HEK293 (cell line): ENCODE results near the gene RBFOX2.
A peak's percentile ranks its signal among the peaks of the same experiment; 100 is the strongest.

Experiments used
- BCL11B ChIP-seq: fragments of 450-650 bp; formaldehyde crosslinking; IDR thresholded peaks from 2 replicates; pipeline ENCODE4 v1.5.1; 2016; ENCODE audit warnings: low read depth, missing biosample characterization, missing genetic modification characterization
- KLF9 ChIP-seq: fragments of 450-650 bp; formaldehyde crosslinking; IDR thresholded peaks from 2 replicates; pipeline ENCODE4 v1.5.1; 2016; ENCODE audit warnings: missing biosample characterization, missing genetic modification characterization, low read depth
- OVOL3 ChIP-seq: fragments of 450-650 bp; formaldehyde crosslinking; IDR thresholded peaks from 2 replicates; pipeline ENCODE4 v1.5.1; 2016; ENCODE audit warnings: missing biosample characterization, missing genetic modification characterization
- RBAK ChIP-seq: fragments of 450-650 bp; formaldehyde crosslinking; IDR thresholded peaks from 2 replicates; pipeline ENCODE4 v1.5.1; 2016; ENCODE audit warnings: missing biosample characterization, missing genetic modification characterization
- SALL2 ChIP-seq: fragments of 450-650 bp; formaldehyde crosslinking; IDR thresholded peaks from 2 replicates; pipeline ENCODE4 v1.5.0; 2017; ENCODE audit warnings: missing biosample characterization, mild to moderate bottlenecking, missing genetic modification characterization, borderline replicate concordance
- SCRT1 ChIP-seq: fragments of 450-650 bp; formaldehyde crosslinking; IDR thresholded peaks from 2 replicates; pipeline ENCODE4 v1.5.1; 2016; ENCODE audit warnings: missing biosample characterization, missing genetic modification characterization, borderline replicate concordance
- ZEB2 ChIP-seq: fragments of 450-650 bp; formaldehyde crosslinking; IDR thresholded peaks from 2 replicates; pipeline ENCODE4 v1.5.1; 2016; ENCODE audit warnings: missing biosample characterization, missing genetic modification characterization
- ZFP3 ChIP-seq: fragments of 450-650 bp; formaldehyde crosslinking; IDR thresholded peaks from 2 replicates; pipeline ENCODE4 v1.5.1; 2016; ENCODE audit warnings: low read depth, missing biosample characterization, missing genetic modification characterization
- ZFP69B ChIP-seq: fragments of 450-650 bp; formaldehyde crosslinking; IDR thresholded peaks from 2 replicates; pipeline ENCODE4 v1.5.1; 2016; ENCODE audit warnings: missing biosample characterization, missing genetic modification characterization
- ZNF132 ChIP-seq: fragments of 450-650 bp; formaldehyde crosslinking; IDR thresholded peaks from 2 replicates; pipeline ENCODE4 v1.5.1; 2017; ENCODE audit warnings: missing biosample characterization, missing genetic modification characterization, borderline replicate concordance
- ZNF138 ChIP-seq: fragments of 450-650 bp; formaldehyde crosslinking; IDR thresholded peaks from 2 replicates; pipeline ENCODE4 v1.5.1; 2016; ENCODE audit warnings: missing biosample characterization, missing genetic modification characterization, borderline replicate concordance
- ZNF16 ChIP-seq: fragments of 450-650 bp; formaldehyde crosslinking; IDR thresholded peaks from 2 replicates; pipeline ENCODE4 v1.5.1; 2016; ENCODE audit warnings: low read depth, missing biosample characterization, missing genetic modification characterization
- ZNF184 ChIP-seq: fragments of 450-650 bp; IDR thresholded peaks from 2 replicates; pipeline ENCODE4 v1.5.1; 2018; ENCODE audit warnings: missing biosample characterization, mild to moderate bottlenecking, missing genetic modification characterization
- ZNF221 ChIP-seq: fragments of 450-650 bp; formaldehyde crosslinking; IDR thresholded peaks from 2 replicates; pipeline ENCODE4 v1.5.1; 2017; ENCODE audit warnings: missing biosample characterization, missing genetic modification characterization, borderline replicate concordance
- ZNF23 ChIP-seq: fragments of 450-650 bp; formaldehyde crosslinking; IDR thresholded peaks from 2 replicates; pipeline ENCODE4 v1.5.1; 2016; ENCODE audit warnings: missing biosample characterization, missing genetic modification characterization, borderline replicate concordance
- ZNF239 ChIP-seq: fragments of 450-650 bp; formaldehyde crosslinking; IDR thresholded peaks from 2 replicates; pipeline ENCODE4 v1.5.1; 2016; ENCODE audit warnings: missing biosample characterization, missing genetic modification characterization
- ZNF24 ChIP-seq: fragments of 450-650 bp; formaldehyde crosslinking; IDR thresholded peaks from 2 replicates; pipeline ENCODE4 v1.5.1; 2016; ENCODE audit warnings: missing biosample characterization, missing genetic modification characterization
- ZNF248 ChIP-seq: fragments of 450-650 bp; formaldehyde crosslinking; IDR thresholded peaks from 2 replicates; pipeline ENCODE4 v1.5.1; 2017; ENCODE audit warnings: missing biosample characterization, missing genetic modification characterization
- ZNF354C ChIP-seq: fragments of 450-650 bp; formaldehyde crosslinking; IDR thresholded peaks from 2 replicates; pipeline ENCODE4 v1.5.1; 2016; ENCODE audit warnings: missing biosample characterization, missing genetic modification characterization, low read depth, borderline replicate concordance
- ZNF48 ChIP-seq: fragments of 450-650 bp; formaldehyde crosslinking; IDR thresholded peaks from 2 replicates; pipeline ENCODE4 v1.5.1; 2016; ENCODE audit warnings: missing biosample characterization, missing genetic modification characterization
- ZNF521 ChIP-seq: fragments of 450-650 bp; formaldehyde crosslinking; IDR thresholded peaks from 2 replicates; pipeline ENCODE4 v1.5.1; 2017; ENCODE audit warnings: missing biosample characterization, mild to moderate bottlenecking, missing genetic modification characterization
- ZNF610 ChIP-seq: fragments of 450-650 bp; formaldehyde crosslinking; IDR thresholded peaks from 2 replicates; pipeline ENCODE4 v1.5.1; 2016; ENCODE audit warnings: missing biosample characterization, missing genetic modification characterization, borderline replicate concordance
- ZNF623 ChIP-seq: fragments of 450-650 bp; formaldehyde crosslinking; IDR thresholded peaks from 2 replicates; pipeline ENCODE4 v1.5.1; 2016; ENCODE audit warnings: missing biosample characterization, missing genetic modification characterization
- ZNF777 ChIP-seq: fragments of 450-650 bp; formaldehyde crosslinking; IDR thresholded peaks from 2 replicates; pipeline ENCODE4 v1.5.1; 2017; ENCODE audit warnings: missing biosample characterization, missing genetic modification characterization, borderline replicate concordance
- ZNF785 ChIP-seq: fragments of 450-650 bp; formaldehyde crosslinking; IDR thresholded peaks from 2 replicates; pipeline ENCODE4 v1.5.1; 2016; ENCODE audit warnings: missing biosample characterization, missing genetic modification characterization
- TF ChIP-seq, protein P1 (sequence below): IDR thresholded peaks from 2 replicates; pipeline ENCODE4 v1.6.1; 2011; ENCODE audit warnings: mild to moderate bottlenecking, low read depth, low read length, borderline replicate concordance
- TF ChIP-seq, protein P2 (sequence below): fragments of 450-650 bp; formaldehyde crosslinking; IDR thresholded peaks from 2 replicates; pipeline ENCODE4 v1.5.1; 2016; ENCODE audit warnings: missing biosample characterization, missing genetic modification characterization
- TF ChIP-seq, protein P3 (sequence below): fragments of 450-650 bp; formaldehyde crosslinking; IDR thresholded peaks from 2 replicates; pipeline ENCODE4 v1.5.1; 2016; ENCODE audit warnings: missing biosample characterization, missing genetic modification characterization
- TF ChIP-seq, protein P4 (sequence below): fragments of 450-650 bp; formaldehyde crosslinking; IDR thresholded peaks from 2 replicates; pipeline ENCODE4 v1.5.0; 2017; ENCODE audit warnings: missing biosample characterization, missing genetic modification characterization, borderline replicate concordance

RBFOX2 gene

DNA sequence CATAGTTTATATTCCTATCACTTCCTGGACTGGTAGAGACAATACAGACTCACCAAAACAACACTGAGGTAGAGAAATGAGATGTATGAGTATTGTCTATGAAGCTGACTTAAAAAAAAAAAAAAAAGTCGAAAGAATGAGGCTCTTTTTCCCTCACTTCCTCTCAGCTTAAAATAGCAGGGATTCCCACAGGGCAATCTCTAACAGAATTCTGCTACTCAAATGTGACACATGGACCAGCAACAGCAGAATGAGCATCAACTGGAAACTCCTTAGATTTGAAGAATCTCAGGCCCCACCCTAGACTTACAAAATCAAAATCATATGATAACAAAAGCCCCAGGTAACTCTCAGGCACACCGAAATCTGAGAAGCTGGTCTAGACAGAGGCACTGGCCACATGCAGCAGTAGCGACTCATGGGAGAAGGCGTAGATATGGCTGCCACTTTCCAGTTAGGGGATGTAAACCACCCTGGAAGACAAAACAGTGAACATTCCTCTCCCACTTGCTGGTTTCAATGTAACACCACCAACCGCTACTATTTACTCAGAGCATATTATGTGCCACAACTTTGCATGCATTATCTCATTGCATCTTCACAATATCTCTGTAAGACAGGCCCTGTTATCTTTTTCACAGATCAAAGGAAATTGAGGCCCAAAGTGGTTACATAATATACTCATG lies 128.0 kb downstream of the RBFOX2 start (continued):
- TF ChIP-seq ZNF785 (tag by site-specific recombination) (no peak), ZNF184 (tag by site-specific recombination) (no peak), ZNF138 (tag by site-specific recombination) (no peak), ZNF248 (tag by site-specific recombination) (no peak), KLF9 (tag by site-specific recombination) (no peak), ZEB2 (0 out of 2 replicates have a peak, but pooled peaks have one; percentile 30), BCL11B (tag by site-specific recombination) (no peak), ZNF521 (tag by site-specific recombination) (no peak), ZNF24 (no peak), ZNF610 (no peak), ZNF354C (tag by site-specific recombination) (no peak), ZNF23 (tag by site-specific recombination) (no peak), ZNF132 (tag by site-specific recombination) (no peak), ZNF239 (no peak), ZNF48 (no peak), OVOL3 (tag by site-specific recombination) (no peak), ZNF221 (tag by site-specific recombination) (no peak), ZFP69B (tag by site-specific recombination) (no peak), ZNF623 (tag by site-specific recombination) (no peak), ZNF777 (tag by site-specific recombination) (no peak), ZFP3 (tag by site-specific recombination) (no peak), SALL2 (tag by site-specific recombination) (no peak), ZNF16 (tag by site-specific recombination) (no peak), RBAK (no peak), SCRT1 (tag by site-specific recombination) (no peak)
- TF ChIP-seq, protein P1, sequence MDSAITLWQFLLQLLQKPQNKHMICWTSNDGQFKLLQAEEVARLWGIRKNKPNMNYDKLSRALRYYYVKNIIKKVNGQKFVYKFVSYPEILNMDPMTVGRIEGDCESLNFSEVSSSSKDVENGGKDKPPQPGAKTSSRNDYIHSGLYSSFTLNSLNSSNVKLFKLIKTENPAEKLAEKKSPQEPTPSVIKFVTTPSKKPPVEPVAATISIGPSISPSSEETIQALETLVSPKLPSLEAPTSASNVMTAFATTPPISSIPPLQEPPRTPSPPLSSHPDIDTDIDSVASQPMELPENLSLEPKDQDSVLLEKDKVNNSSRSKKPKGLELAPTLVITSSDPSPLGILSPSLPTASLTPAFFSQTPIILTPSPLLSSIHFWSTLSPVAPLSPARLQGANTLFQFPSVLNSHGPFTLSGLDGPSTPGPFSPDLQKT, result no peak
- TF ChIP-seq, protein P2, sequence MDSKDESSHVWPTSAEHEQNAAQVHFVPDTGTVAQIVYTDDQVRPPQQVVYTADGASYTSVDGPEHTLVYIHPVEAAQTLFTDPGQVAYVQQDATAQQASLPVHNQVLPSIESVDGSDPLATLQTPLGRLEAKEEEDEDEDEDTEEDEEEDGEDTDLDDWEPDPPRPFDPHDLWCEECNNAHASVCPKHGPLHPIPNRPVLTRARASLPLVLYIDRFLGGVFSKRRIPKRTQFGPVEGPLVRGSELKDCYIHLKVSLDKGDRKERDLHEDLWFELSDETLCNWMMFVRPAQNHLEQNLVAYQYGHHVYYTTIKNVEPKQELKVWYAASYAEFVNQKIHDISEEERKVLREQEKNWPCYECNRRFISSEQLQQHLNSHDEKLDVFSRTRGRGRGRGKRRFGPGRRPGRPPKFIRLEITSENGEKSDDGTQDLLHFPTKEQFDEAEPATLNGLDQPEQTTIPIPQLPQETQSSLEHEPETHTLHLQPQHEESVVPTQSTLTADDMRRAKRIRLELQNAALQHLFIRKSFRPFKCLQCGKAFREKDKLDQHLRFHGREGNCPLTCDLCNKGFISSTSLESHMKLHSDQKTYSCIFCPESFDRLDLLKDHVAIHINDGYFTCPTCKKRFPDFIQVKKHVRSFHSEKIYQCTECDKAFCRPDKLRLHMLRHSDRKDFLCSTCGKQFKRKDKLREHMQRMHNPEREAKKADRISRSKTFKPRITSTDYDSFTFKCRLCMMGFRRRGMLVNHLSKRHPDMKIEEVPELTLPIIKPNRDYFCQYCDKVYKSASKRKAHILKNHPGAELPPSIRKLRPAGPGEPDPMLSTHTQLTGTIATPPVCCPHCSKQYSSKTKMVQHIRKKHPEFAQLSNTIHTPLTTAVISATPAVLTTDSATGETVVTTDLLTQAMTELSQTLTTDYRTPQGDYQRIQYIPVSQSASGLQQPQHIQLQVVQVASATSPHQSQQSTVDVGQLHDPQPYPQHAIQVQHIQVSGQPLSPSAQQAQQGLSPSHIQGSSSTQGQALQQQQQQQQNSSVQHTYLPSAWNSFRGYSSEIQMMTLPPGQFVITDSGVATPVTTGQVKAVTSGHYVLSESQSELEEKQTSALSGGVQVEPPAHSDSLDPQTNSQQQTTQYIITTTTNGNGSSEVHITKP (tag by site-specific recombination), result no peak
- TF ChIP-seq, protein P3, sequence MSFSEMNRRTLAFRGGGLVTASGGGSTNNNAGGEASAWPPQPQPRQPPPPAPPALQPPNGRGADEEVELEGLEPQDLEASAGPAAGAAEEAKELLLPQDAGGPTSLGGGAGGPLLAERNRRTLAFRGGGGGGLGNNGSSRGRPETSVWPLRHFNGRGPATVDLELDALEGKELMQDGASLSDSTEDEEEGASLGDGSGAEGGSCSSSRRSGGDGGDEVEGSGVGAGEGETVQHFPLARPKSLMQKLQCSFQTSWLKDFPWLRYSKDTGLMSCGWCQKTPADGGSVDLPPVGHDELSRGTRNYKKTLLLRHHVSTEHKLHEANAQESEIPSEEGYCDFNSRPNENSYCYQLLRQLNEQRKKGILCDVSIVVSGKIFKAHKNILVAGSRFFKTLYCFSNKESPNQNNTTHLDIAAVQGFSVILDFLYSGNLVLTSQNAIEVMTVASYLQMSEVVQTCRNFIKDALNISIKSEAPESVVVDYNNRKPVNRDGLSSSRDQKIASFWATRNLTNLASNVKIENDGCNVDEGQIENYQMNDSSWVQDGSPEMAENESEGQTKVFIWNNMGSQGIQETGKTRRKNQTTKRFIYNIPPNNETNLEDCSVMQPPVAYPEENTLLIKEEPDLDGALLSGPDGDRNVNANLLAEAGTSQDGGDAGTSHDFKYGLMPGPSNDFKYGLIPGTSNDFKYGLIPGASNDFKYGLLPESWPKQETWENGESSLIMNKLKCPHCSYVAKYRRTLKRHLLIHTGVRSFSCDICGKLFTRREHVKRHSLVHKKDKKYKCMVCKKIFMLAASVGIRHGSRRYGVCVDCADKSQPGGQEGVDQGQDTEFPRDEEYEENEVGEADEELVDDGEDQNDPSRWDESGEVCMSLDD (tag by site-specific recombination), result no peak
- TF ChIP-seq, protein P4, sequence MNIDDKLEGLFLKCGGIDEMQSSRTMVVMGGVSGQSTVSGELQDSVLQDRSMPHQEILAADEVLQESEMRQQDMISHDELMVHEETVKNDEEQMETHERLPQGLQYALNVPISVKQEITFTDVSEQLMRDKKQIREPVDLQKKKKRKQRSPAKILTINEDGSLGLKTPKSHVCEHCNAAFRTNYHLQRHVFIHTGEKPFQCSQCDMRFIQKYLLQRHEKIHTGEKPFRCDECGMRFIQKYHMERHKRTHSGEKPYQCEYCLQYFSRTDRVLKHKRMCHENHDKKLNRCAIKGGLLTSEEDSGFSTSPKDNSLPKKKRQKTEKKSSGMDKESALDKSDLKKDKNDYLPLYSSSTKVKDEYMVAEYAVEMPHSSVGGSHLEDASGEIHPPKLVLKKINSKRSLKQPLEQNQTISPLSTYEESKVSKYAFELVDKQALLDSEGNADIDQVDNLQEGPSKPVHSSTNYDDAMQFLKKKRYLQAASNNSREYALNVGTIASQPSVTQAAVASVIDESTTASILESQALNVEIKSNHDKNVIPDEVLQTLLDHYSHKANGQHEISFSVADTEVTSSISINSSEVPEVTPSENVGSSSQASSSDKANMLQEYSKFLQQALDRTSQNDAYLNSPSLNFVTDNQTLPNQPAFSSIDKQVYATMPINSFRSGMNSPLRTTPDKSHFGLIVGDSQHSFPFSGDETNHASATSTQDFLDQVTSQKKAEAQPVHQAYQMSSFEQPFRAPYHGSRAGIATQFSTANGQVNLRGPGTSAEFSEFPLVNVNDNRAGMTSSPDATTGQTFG, result no peak
